Spleen (tissue), 11 donors: ENCODE data around the gene PLD4. TPM values are rescaled to one million over a fixed set of nuclear protein-coding genes. Genes with fewer than 3 reads are reported as not detected.

Experiments
- DNase-seq: peaks from one replicate; pipeline ENCODE4 v3.0.0-alpha.2; 2020
- H3K27ac ChIP-seq, 8 donors: fragments of 200-600 bp; sonication (generic) in 7 of 8; 1 replicate in 4 of 8; 2 replicates in 4 of 8; pipeline versions ENCODE4 v1.5.0 to v1.8.0; 2016 to 2021; ENCODE audit warnings: inconsistent platforms in 4 of 8, mild to moderate bottlenecking in 4 of 8, moderate library complexity in 1 of 8
- H3K27me3 ChIP-seq, 7 donors: fragments of 200-600 bp; sonication (generic) in 6 of 7; replicated peaks in 1 of 7; 1 replicate in 4 of 7; 2 replicates in 3 of 7; pipeline versions ENCODE4 v1.5.0 to v1.8.0; 2016 to 2021; ENCODE audit warnings: inconsistent platforms in 3 of 7, mild to moderate bottlenecking in 1 of 7
- H3K36me3 ChIP-seq, 6 donors: fragments of 200-600 bp; sonication (generic) in 5 of 6; 1 replicate in 4 of 6; 2 replicates in 2 of 6; pipeline versions ENCODE4 v1.5.0 to v1.8.0; 2016 to 2021; ENCODE audit warnings: inconsistent platforms in 2 of 6
- H3K4me1 ChIP-seq, 6 donors: fragments of 200-600 bp; sonication (generic) in 5 of 6; 1 replicate in 3 of 6; 2 replicates in 3 of 6; pipeline versions ENCODE4 v1.5.0 to v1.8.0; 2016 to 2021; ENCODE audit warnings: inconsistent platforms in 3 of 6
- H3K4me3 ChIP-seq, 8 donors: fragments of 200-600 bp; sonication (generic) in 7 of 8; 1 replicate in 4 of 8; 2 replicates in 4 of 8; pipeline versions ENCODE4 v1.5.0 to v1.8.0; 2016 to 2021; ENCODE audit warnings: inconsistent platforms in 4 of 8, mild to moderate bottlenecking in 4 of 8, moderate library complexity in 2 of 8
- H3K9me3 ChIP-seq, 8 donors: fragments of 200-600 bp; sonication (generic) in 7 of 8; 1 replicate in 4 of 8; 2 replicates in 4 of 8; pipeline versions ENCODE4 v1.5.0 to v1.8.0; 2016 to 2021; ENCODE audit warnings: inconsistent platforms in 4 of 8
- POLR2A ChIP-seq, 3 donors: fragments of 450-650 bp; IDR thresholded peaks; one replicate each; pipeline ENCODE4 v1.5.1; 2017; ENCODE audit warnings: antibody characterized with exemption in 3 of 3, mild to moderate bottlenecking in 1 of 3
- POLR2AphosphoS5 ChIP-seq, 3 donors: sonication (generic); formaldehyde crosslinking; IDR thresholded peaks; one replicate each; pipeline ENCODE4 v1.5.1; 2017; ENCODE audit warnings: antibody characterized with exemption in 3 of 3
- WGBS, 5 donors: extraction: QIAGEN DNeasy Blood & Tissue Kit in 3 of 5; methylation state at CpG; one replicate each; pipeline versions ENCODE4 v1.1.5 to v1.1.7; 2013 to 2018; 5-methylcytosine and 5-hydroxymethylcytosine counted together
- intact Hi-C: fragments of 100-400 bp; cut with DNase I; formaldehyde crosslinking; loops from one replicate; pipeline ENCODE4 v1.15.0; 2023; ENCODE audit warnings: low total_unique reads
- polyA plus RNA-seq, 3 donors: library from polyadenylated mRNA; stranded (reverse); fragments of 200-250 nt; gene quantifications; one replicate each; pipeline ENCODE4 v1.2.1, GENCODE V29; 2013
- total RNA-seq, 7 donors: library from RNA; depleted of rRNA in 3 of 7; stranded (reverse); fragments of >200 nt in 3 of 7; fragmentation: NEBNext Ultra II Directional in 4 of 7; extraction: Animal tissue kit (Norgen Biotek cat#: 25700) in 4 of 7; gene quantifications; one replicate each; pipeline versions ENCODE4 v1.1.0 to v1.2.1, GENCODE V29; 2016 to 2021
- TF ChIP-seq, protein P1 (sequence below), 11 experiments: fragments of 200-600 bp in 7 of 11; fragments of 450-650 bp in 4 of 11; sonication (generic) in 4 of 11; IDR thresholded peaks in 8 of 11; conservative IDR thresholded peaks in 3 of 11; 1 replicate in 7 of 11; 2 replicates in 4 of 11; pipeline versions ENCODE4 v1.4.0 to v1.8.0; 2016 to 2021; ENCODE audit warnings: antibody characterized with exemption in 11 of 11, inconsistent platforms in 4 of 11, mild to moderate bottlenecking in 1 of 11
- donor health status: healthy with polysubstance abuse.
- donor health status: DM: no; HTN: no; CAD: no; lungs with moderate emphysema.
- donor health status: DM: no; HTN: no; CAD: no.
- donor health status: Bipolar disorder and iron deficiency.
- donor health status: healthy.
- donor health status: DM: no; HTN: no; CAD: no.
- donor health status: DM: yes; HTN: yes; CAD: no.

PLD4 gene
- total and polyA plus RNA-seq, 10 donors, result 5.4 to 31.3 (median 22.9) TPM

- WGBS, 5 donors, result 72 to 84% (median 79%) methylated on average over 7 to 17 of the region's 17 CpGs
- intact Hi-C loops, result no loop called here
- peak; percentile 72 for DNase-seq
Measured at GRCh38 chr14:104981699-104982541, 57.2 kb downstream of the PLD4 start.

GRCh38 chr14:104982548-104983230 is 58.0 kb downstream of the PLD4 start:
- H3K36me3 ChIP-seq, result no peaks in the 10 kb centered on the region
- intact Hi-C loops, result no loop called here
- H3K9me3 ChIP-seq, result no peaks in the 10 kb centered on the region
- H3K4me3 ChIP-seq, result no peak overlapping the region
- TF ChIP-seq, protein P1, sequence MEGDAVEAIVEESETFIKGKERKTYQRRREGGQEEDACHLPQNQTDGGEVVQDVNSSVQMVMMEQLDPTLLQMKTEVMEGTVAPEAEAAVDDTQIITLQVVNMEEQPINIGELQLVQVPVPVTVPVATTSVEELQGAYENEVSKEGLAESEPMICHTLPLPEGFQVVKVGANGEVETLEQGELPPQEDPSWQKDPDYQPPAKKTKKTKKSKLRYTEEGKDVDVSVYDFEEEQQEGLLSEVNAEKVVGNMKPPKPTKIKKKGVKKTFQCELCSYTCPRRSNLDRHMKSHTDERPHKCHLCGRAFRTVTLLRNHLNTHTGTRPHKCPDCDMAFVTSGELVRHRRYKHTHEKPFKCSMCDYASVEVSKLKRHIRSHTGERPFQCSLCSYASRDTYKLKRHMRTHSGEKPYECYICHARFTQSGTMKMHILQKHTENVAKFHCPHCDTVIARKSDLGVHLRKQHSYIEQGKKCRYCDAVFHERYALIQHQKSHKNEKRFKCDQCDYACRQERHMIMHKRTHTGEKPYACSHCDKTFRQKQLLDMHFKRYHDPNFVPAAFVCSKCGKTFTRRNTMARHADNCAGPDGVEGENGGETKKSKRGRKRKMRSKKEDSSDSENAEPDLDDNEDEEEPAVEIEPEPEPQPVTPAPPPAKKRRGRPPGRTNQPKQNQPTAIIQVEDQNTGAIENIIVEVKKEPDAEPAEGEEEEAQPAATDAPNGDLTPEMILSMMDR (IDR thresholded peaks at IDR 0.05 in 8 of 11, conservative IDR thresholded peaks at IDR 0.05 in 3 of 11), result no peak
- TF ChIP-seq POLR2AphosphoS5 (IDR thresholded peaks at IDR 0.05) (no peak), POLR2A (IDR thresholded peaks at IDR 0.05) (no peak)
- H3K4me1 ChIP-seq, result peaks cover 8 to 37% (median 24%) of the 10 kb centered on the region in 6 donors
- no peak overlapping the region for H3K27ac ChIP-seq
- DNase-seq, result peak; percentile 62
- 69 to 86% (median 75%) methylated on average over 3 to 10 of the region's 10 CpGs for WGBS, 5 donors
- peaks cover 0 to 18% (median 9%) of the 10 kb centered on the region in 7 donors for H3K27me3 ChIP-seq

More at GRCh38 chr14:104981699-104982541, 57.2 kb downstream of the PLD4 start:
- TF ChIP-seq POLR2A (IDR thresholded peaks at IDR 0.05), result no peak
- TF ChIP-seq, protein P1 (IDR thresholded peaks at IDR 0.05 in 8 of 11, conservative IDR thresholded peaks at IDR 0.05 in 3 of 11), result no peak
- no peak for TF ChIP-seq POLR2AphosphoS5 (IDR thresholded peaks at IDR 0.05)
- Histone ChIP-seq H3K27ac (no peak overlapping the region), H3K4me1 (peaks cover 14 to 39% (median 28%) of the 10 kb centered on the region in 6 donors), H3K36me3 (no peaks in the 10 kb centered on the region), H3K9me3 (no peaks in the 10 kb centered on the region), H3K4me3 (no peak overlapping the region), H3K27me3 (peaks cover 0 to 26% (median 17%) of the 10 kb centered on the region in 7 donors)

Other genes with a start within 250 kb of the PLD4 start
- 100 to 1,000 TPM in 3 of 7 donors, 10 to 100 TPM in 4; 66.9 to 110 (median 96.4) TPM for gene INF2, start 235.3 kb upstream of the PLD4 start, total RNA-seq
- gene INF2, start 235.3 kb upstream of the PLD4 start, polyA plus RNA-seq, result 100 to 1,000 TPM in 2 of 3 donors, 10 to 100 TPM in 1; 56.6 to 120 (median 102) TPM
- 10 to 100 TPM in 1 of 7 donors, 1 to 10 TPM in 6; 2.7 to 11.7 (median 8.3) TPM for gene ADSS1, start 200.7 kb upstream of the PLD4 start, total RNA-seq
- 1 to 10 TPM; 3.0 to 3.7 (median 3.2) TPM for gene ADSS1, start 200.7 kb upstream of the PLD4 start, polyA plus RNA-seq
- 100 to 1,000 TPM in 3 of 7 donors, 10 to 100 TPM in 4; 56.7 to 198 (median 76.4) TPM for gene SIVA1, start 171.7 kb upstream of the PLD4 start, total RNA-seq
- 100 to 1,000 TPM; 119 to 226 (median 184) TPM for gene SIVA1, start 171.7 kb upstream of the PLD4 start, polyA plus RNA-seq
- gene AKT1, start 129.1 kb upstream of the PLD4 start, total RNA-seq, result 100 to 1,000 TPM; 107 to 184 (median 141) TPM
- gene AKT1, start 129.1 kb upstream of the PLD4 start, polyA plus RNA-seq, result 100 to 1,000 TPM in 1 of 3 donors, 10 to 100 TPM in 2; 56.2 to 114 (median 61.6) TPM
- 10 to 100 TPM in 1 of 7 donors, 1 to 10 TPM in 6; 4.2 to 11.5 (median 7.9) TPM for gene ZBTB42, start 123.8 kb upstream of the PLD4 start, total RNA-seq
- 1 to 10 TPM in 2 of 3 donors, under 1 TPM in 1; 0.74 to 2.9 (median 1.1) TPM for gene ZBTB42, start 123.8 kb upstream of the PLD4 start, polyA plus RNA-seq
- 10 to 100 TPM in 1 of 7 donors, 1 to 10 TPM in 6; 5.2 to 12.6 (median 5.9) TPM for gene CEP170B, start 59.6 kb upstream of the PLD4 start, total RNA-seq
- 1 to 10 TPM in 1 of 3 donors, under 1 TPM in 2; 0.58 to 3.8 (median 0.72) TPM for gene CEP170B, start 59.6 kb upstream of the PLD4 start, polyA plus RNA-seq
- gene AHNAK2, start 53.5 kb downstream of the PLD4 start, total RNA-seq, result 1 to 10 TPM in 1 of 7 donors, under 1 TPM in 6; 0.26 to 1.3 (median 0.66) TPM
- gene AHNAK2, start 53.5 kb downstream of the PLD4 start, polyA plus RNA-seq, result under 1 TPM; 0.30 to 0.86 (median 0.76) TPM
- gene CLBA1, start 60.9 kb downstream of the PLD4 start, total RNA-seq, result 1 to 10 TPM; 1.7 to 4.0 (median 3.4) TPM
- 1 to 10 TPM; 3.7 to 4.3 (median 3.9) TPM for gene CLBA1, start 60.9 kb downstream of the PLD4 start, polyA plus RNA-seq
- 10 to 100 TPM in 2 of 7 donors, 1 to 10 TPM in 5; 6.5 to 15.1 (median 8.7) TPM for gene CDCA4, start 96.2 kb downstream of the PLD4 start, total RNA-seq
- gene CDCA4, start 96.2 kb downstream of the PLD4 start, polyA plus RNA-seq, result 10 to 100 TPM in 1 of 3 donors, 1 to 10 TPM in 2; 5.8 to 10.5 (median 8.5) TPM
- 10 to 100 TPM; 17.5 to 33.7 (median 23.1) TPM for gene GPR132, start 140.6 kb downstream of the PLD4 start, total RNA-seq
- gene GPR132, start 140.6 kb downstream of the PLD4 start, polyA plus RNA-seq, result 1 to 10 TPM; 5.0 to 9.0 (median 5.8) TPM
- gene JAG2, start 243.9 kb downstream of the PLD4 start, total RNA-seq, result 10 to 100 TPM in 1 of 7 donors, 1 to 10 TPM in 6; 3.0 to 10.8 (median 6.0) TPM
- 10 to 100 TPM in 1 of 3 donors, 1 to 10 TPM in 2; 6.1 to 14.3 (median 6.6) TPM for gene JAG2, start 243.9 kb downstream of the PLD4 start, polyA plus RNA-seq